Bronchial epithelial cell (primary cell): ENCODE results near the gene MKRN1. TPM values are rescaled to one million over a fixed set of nuclear protein-coding genes. Genes with fewer than 3 reads are reported as not detected.
A peak's percentile ranks its signal among the peaks of the same experiment; 100 is the strongest.

Source experiments
- DNase-seq: peaks from one replicate; pipeline ENCODE4 v3.0.0-alpha.2; 2010; ENCODE audit warnings: low read depth
- FAIRE-seq: peaks from 2 replicates; lab custom pipeline; 2011; peaks lifted over from hg19 to GRCh38; lab: Jason Lieb, UNC
- H3K27me3 ChIP-seq: 2 replicates; pipeline ENCODE4 v1.5.1; 2011; ENCODE audit warnings: low read length; ENCODE audit not compliant: control insufficient read depth, insufficient read depth
- H3K36me3 ChIP-seq: 2 replicates; pipeline ENCODE4 v1.5.1; 2011; ENCODE audit warnings: low read length; ENCODE audit not compliant: control insufficient read depth, insufficient read depth
- H3K4me3 ChIP-seq: 2 replicates; pipeline ENCODE4 v1.5.1; 2011; ENCODE audit warnings: mild to moderate bottlenecking, low read depth, low read length, control low read depth
- total RNA-seq: library from RNA; depleted of rRNA; stranded (reverse); fragments of >200 nt; gene quantifications from 2 replicates; pipeline ENCODE4 v1.2.1, GENCODE V29; 2014
- TF ChIP-seq, protein P1 (sequence below): IDR thresholded peaks from 2 replicates; pipeline ENCODE4 v1.5.1; 2011; ENCODE audit warnings: mild to moderate bottlenecking, moderate library complexity, low read length, control low read depth, inconsistent platforms; ENCODE audit not compliant: insufficient read depth, severe bottlenecking

The MKRN1 gene
- total RNA-seq, 1 donor from 2014 or later: 99.5 TPM

DNA sequence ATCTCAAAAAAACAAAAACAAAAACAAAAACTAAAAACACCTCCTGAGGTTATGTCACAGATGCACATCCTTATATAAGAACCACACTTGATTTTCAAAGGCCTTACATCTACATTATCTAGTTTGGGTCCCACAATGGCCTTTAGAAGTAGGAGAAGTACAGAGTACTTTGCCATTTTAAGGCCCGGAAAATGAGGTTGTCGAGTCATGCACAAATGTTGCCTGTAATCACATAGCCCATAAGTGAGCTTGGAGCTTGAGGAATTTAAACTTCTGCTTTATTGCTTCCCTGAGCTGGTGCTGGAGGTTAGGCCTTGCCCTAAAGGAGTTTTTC, 9.7 kb upstream of the MKRN1 start:
- no peak for DNase-seq
- FAIRE-seq: no peak

DNA sequence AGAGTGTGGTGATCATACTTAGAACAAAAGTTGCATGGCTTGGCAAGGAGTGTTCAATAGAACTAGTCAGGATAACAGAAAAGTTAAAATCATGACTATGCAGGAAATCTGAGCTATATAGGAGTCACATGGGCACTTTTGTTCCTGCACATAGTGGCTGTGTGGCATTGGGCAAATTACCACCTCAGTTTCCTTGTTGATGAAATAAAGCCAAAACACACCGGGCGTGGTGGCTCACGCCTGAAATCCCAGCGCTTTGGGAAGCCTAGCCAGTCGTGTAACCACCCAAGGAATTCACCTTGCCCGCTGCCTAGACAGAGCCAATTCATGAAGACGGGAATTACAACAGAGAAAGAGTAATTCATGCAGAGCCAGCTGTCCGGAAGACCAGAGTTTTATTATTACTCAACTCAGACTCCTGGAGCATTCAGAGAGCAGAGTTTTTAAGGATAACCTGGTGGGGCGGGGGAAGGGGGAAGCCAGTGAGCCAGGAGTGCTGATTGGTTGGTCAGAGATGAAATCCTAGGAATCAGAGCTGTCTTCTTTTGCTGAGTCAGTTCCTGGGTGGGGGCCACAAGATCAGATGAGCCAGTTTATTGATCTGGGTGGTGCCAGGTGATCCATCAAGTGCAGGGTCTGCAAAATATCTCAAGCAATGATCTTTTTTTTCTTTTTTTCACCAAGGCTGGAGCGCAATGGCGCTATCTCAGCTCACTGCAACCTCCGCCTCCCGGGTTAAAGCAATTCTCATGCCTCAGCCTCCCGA, 6.4 kb upstream of the MKRN1 start:
- TF ChIP-seq, protein P1, sequence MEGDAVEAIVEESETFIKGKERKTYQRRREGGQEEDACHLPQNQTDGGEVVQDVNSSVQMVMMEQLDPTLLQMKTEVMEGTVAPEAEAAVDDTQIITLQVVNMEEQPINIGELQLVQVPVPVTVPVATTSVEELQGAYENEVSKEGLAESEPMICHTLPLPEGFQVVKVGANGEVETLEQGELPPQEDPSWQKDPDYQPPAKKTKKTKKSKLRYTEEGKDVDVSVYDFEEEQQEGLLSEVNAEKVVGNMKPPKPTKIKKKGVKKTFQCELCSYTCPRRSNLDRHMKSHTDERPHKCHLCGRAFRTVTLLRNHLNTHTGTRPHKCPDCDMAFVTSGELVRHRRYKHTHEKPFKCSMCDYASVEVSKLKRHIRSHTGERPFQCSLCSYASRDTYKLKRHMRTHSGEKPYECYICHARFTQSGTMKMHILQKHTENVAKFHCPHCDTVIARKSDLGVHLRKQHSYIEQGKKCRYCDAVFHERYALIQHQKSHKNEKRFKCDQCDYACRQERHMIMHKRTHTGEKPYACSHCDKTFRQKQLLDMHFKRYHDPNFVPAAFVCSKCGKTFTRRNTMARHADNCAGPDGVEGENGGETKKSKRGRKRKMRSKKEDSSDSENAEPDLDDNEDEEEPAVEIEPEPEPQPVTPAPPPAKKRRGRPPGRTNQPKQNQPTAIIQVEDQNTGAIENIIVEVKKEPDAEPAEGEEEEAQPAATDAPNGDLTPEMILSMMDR: no peak
- Histone ChIP-seq H3K27me3 (no peaks in the 10 kb centered on the region), H3K36me3 (no peaks in the 10 kb centered on the region), H3K4me3 (no peak overlapping the region)
- DNase-seq (peak; percentile 43), FAIRE-seq (no peak)

More for the DNA sequence above, 9.7 kb upstream of the MKRN1 start:
- Histone ChIP-seq H3K4me3 (no peak overlapping the region), H3K27me3 (no peaks in the 10 kb centered on the region), H3K36me3 (no peaks in the 10 kb centered on the region)
- TF ChIP-seq, protein P1: no peak

DNA sequence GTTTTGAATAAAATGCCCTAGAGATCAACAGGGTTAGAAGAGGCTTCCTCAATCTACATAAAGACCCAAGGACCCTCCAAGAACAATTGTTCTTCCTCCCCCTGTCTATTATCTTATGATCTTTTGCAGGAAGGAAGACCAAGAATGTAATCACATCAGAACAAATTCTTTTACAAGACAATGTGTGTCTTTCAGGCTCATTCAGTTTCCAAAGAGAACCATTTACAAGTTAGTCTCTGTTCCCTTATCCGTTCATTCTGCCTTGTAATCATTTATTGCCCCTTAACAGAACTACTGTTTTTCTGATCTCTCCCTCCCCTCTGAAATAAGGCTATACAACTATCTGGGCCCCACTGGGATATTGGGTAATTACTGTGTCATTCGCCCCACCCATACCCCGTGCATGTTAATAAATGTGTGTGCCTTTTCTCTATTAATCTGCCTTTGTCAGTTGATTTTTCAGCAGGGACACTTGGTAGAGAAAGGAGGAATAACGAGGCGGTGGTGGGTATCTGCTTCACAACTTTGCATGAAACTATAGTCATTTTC, 5.7 kb upstream of the MKRN1 start:
- Histone ChIP-seq H3K36me3 (no peaks in the 10 kb centered on the region), H3K4me3 (no peak overlapping the region), H3K27me3 (no peaks in the 10 kb centered on the region)
- peak; percentile 11 for DNase-seq
- TF ChIP-seq, protein P1: no peak
- no peak for FAIRE-seq

DNA sequence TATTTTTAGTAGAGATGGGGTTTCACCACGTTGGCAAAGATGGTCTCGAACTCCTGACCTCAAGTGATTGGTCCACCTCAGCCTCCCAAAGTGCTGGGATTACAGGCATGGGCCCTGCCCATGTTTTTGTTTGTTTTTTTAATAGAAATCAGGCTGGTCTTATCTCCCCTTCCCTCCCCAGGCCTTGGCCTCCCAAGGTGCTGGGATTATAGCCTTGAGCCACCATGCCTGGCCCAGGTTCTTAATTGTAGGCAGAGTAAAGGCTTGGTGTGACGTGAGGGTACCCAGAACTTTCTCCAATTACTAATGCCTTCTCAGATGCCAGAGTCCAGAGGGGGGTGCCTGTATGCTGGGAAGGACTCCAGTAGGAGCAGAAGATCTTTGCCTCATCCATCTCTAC, 5.2 kb upstream of the MKRN1 start:
- DNase-seq (no peak), FAIRE-seq (no peak)
- TF ChIP-seq, protein P1: no peak
- H3K36me3 ChIP-seq: no peaks in the 10 kb centered on the region
- H3K27me3 ChIP-seq: no peaks in the 10 kb centered on the region
- no peak overlapping the region for H3K4me3 ChIP-seq

DNA sequence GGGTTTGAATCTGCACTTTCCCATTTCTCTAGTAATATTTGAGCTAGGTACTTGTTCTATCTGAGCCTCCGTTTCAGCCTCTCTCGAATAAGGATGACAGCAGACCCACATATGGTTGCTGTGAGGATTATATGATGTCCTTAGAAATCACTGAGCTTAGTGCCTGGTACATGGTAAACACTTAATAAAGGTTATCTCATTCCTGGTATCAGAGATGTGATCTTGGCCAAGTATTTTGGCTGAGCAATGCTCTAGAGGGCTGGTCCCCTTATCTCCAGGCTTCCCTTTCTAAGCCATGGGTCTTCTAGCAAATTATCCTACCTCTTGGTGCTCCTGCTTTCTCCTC, 407 bp upstream of the MKRN1 start:
- Histone ChIP-seq H3K36me3 (peaks cover 1% of the 10 kb centered on the region), H3K4me3 (peak overlapping the region; percentile 96), H3K27me3 (no peaks in the 10 kb centered on the region)
- no peak for DNase-seq
- no peak for FAIRE-seq
- TF ChIP-seq, protein P1: no peak
